Measurements from ENCODE around the gene TMA7B.
"Not testable (repeated sequence)": the region's sequence is repeated elsewhere in the genome, so short reads cannot be mapped to it uniquely, and the experiment has no call there.

TMA7B gene

DNA sequence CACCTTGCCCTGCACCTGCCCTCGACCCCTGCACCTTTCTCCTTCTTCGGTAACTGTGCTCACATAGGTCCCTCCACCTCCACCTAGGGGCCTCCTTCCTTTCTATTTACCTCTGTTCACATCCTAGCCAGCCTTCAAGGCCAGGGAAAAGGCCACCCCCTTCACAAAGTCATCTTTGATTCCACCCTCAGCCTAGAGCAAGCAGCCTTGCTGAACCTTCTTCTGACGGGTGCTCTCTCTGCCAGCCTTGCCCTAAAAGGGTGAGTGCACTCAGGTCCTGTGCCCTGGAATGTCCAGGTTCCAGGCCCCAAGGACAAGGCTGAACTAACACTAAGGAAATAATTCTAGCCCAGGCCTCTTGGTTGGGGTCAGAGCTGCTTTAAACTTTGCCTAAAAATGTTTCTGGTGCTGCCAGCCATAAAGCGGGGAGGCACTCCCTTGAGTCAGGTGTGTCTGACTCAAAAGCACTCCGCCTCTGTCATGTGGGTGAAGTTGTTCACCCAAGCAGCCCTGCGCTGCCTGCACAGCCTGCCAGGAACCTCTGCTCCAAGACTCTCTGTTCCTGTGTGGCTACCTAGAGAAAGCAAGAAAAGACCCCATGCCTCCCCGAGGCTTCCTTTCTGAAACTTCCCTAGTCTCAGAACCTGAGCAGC lies 25.3 kb downstream of the TMA7B start:
- DNase-seq: no peak

DNA sequence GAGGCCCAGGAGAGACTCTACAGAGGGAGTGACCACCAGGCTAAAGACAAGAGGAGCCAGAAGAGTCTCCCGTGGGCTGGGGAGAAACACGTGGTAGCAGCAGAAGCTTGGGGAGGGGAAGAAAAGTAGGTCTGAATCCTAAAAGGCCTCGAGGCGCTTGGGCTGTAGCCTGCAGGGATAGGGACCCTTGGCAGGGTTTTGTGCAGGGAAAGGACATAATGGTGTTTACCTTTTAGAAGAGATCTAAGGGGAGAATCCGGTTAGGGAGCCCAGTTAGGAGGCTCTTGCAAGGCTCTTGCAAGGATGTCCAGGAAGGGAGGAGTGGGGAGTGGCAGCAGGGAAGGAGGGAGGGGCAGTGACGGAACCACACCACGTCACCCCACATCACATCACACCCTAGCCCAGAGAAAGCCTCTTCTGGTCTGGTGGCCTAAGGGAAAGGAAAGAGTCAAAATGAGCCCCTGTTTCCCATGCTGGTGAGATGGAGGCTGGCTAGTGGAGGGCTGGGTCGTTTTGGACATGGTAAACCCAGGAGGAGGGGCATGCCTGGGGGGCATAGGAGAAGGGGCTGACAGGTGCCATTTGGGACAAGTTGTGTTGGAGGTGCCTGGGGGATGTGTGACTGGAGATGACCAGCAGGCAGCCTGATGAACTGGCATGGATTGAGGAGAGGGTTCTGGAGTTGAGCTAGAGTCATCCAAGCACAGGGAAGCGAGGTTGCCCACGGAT lies 28.4 kb downstream of the TMA7B start:
- DNase-seq: no peak

DNA sequence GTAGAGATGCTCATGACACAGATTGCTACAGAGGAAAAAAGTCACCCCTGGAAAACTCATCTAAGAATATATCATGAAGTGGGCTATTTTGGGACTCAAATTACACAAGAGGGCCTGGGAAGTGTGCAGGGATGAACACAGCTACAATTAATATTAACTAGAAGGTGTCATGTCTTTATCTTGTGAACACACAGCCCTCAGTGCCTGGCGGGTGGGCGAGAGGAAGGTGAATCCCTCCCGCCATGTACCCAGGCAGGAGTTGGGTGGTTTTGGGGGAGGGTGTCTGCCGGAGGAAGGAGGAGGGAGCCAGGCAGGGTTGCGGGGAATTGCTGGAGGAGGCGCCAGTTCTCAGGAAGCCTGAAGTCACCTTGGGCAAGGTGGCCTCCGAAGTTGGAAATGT lies 29.4 kb downstream of the TMA7B start:
- no peak for DNase-seq

DNA sequence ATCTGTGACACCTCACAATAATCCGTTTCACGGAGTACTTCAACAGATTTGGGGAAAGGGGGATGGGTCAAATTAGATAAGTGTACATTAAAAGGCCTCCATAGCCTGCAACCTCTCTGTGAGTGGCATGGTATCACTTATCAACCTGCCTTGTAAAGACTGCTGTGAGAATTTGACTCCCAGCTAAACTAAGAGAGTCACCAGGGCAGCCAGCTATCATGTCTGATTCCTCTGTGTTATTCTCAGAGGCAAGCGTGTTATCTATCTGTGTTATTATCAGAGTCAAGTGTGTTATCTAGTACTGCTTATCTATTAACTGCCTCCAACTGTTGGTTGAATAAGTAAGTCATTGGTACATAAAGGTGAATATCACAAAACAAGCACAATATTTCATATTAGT lies 30.5 kb downstream of the TMA7B start:
- peak; percentile 42 to 59 for DNase-seq

DNA sequence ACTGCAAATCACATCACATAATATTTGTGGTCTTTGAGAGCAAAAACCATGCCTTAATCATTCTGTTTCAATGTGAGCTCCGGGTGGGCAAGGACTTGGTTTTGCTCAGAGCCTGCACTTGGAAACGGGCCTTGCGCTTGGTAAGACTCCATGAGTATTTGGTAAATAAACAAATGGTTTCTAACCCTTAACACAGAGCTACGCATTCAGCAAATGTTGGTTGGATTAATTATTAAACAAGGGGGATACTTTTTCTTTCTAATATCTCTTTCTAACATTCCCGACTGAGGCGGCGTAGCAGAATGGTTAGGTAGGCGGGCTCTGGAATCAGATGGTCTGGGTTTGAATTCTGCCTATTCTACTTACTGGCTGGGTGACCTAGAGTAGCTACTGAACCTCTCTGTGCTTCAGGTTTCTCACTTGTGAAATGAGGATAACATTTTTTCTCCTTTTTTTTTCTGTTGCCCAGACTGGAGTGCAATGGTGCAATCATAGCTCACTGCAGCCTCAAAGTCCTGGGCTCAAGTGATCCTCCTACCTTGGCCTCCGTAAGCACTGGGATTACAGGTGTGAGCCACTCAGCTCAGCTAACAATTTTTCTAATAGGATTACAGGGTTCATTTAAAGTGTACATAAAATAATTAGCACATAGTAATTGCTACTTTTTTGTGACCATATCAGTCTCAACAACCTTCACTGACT lies 31.1 kb downstream of the TMA7B start:
- no peak for DNase-seq

- no peak for DNase-seq
Measured at GRCh38 chr22:39992088-39992826, 32.1 kb downstream of the TMA7B start.

- DNase-seq: not testable (repeated sequence)
Measured at GRCh38 chr22:39992894-39993293, 32.7 kb downstream of the TMA7B start.

GRCh38 chr22:39994041-39994565 lies 33.9 kb downstream of the TMA7B start:
- DNase-seq: no peak

DNA sequence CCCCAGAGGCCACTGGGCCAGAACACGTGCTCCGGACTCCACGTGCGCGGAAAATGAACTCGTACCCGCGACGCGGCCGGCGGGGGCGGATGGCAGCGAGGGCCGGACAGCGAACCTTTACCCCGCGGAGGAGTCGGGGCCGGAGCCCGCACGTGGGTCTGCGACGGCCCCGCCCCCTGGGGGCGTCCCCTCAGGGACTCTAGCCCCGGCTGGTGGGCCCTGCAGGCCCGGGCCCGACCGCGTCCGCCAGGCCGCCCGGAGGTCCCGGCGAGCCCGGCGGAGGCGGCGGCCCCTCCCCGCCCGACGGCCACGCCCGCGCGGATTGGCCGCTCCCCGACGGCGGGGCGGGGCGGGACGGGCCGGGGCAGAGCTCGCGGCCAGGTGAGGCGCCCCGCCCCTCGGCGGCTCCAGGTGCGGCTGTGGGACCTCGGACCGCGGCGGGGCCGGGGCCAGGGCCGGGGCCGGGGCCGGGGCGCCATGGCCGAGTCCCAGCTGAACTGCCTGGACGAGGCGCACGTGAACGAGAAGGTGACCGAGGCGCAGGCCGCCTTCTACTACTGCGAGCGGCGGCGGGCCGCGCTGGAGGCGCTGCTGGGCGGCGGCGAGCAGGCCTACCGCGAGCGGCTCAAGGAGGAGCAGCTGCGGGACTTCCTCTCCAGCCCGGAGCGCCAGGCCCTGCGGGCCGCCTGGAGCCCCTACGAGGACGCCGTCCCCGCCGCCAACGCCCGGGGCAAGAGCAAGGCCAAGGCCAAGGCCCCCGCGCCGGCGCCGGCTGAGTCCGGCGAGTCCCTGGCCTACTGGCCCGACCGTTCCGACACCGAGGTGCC lies 34.6 kb downstream of the TMA7B start, which contains the start of gene FAM83F:
Gene FAM83F, plus strand, starts transcription at position 389 of the 827 bp plus-strand sequence. Its CDS starts 89 bp downstream, at position 478.
- DNase-seq: no peak

DNA sequence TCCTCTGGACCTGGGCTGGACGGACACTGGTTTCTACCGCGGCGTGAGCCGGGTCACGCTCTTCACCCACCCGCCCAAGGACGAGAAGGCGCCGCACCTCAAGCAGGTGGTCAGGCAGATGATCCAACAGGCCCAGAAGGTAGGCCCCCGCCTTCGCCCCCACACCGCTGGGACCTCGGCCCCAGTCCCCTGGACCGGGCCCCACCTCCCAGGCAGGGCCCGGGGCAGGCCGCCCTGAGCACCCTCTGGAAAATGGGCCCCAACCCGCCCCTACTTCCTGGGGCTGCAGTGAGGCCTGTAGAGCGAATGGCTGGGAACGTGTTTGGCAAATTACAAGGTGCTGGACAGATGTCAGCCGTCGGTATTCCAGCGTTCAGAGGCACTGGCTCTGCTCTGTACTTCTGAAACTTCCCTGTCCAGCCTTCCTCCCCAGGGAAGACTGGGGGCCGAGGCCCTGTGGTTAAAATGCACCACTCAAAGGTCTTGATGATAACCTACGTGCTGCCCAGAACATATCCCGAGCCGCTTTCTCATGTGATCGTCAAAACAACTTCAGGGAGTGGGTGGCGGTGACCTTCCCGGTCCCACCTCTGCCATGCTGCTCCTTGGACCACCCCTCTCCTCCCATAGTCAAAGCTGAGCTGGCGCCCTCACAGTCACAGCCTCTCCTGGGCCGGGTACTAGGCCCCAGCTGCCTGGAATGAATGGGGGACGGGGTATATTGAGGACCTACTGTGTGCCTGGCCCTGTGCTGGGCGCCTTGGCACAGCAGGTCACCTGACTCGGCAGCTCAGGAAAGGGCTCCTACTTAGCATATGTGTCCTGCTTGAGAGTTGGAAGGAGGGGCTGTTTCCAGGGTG lies 35.4 kb downstream of the TMA7B start:
- DNase-seq: peak in 1 of 2 experiments; percentile 32

- DNase-seq: no peak
Measured at GRCh38 chr22:39996732-39997131, 36.5 kb downstream of the TMA7B start.

DNA sequence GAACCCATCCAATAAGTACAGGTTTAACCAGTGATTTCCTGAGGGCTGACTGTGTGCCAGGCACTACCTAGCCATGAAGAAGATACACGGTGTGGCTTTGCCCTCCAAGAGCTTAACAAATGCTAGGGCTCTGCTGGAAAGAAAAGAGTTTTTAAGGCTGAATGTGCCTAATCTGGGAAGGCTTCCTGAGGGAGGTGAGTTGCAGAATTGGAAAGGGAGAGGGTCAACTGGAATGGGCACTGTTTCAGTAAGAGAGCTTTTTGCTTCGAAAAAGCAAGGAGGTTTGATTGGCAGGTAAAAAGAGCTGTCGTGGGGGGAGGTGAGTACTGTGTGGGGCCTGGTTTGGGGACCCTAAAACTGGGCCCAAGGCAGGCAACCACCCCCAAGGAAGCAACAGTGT lies 37.2 kb downstream of the TMA7B start:
- DNase-seq: no peak

DNA sequence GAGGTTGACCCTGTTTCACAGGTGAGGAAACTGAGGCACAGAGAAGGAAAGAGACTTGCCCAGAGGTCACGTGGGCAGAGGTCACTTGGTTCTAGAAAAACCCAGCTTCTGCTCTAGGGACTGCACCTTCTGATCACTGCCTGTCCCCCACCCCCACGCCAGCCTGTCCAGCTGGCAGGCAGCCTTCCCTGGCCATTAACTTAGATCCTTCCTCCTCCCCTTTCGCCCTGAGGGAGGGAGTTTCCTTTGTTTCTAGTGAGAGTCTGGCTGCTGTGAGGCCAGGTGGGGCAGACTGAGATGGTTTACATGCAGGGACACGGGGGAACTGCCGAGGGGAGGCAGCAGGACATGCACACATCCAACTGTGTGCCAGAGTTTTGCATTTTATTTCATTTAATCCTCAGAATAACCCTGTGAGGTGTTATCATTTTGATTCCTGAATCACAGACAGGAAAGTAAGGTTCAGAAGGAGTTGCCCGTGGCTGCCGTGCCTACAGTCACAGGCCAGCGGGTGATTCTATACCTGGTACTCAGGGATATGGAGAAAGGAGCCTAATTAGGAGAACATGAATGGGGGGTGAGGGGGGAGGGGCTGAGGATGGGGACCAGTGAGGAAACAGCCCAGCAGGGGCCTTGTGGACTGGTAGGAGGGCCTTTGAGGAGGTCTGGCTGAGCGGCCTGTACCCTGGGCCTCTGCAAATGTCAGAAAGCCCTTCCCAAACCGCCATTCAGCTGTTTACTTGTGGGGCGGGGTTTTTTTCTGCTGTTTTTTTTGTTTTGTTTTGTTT lies 37.9 kb downstream of the TMA7B start:
- DNase-seq: peak; percentile 89 to 92

DNA sequence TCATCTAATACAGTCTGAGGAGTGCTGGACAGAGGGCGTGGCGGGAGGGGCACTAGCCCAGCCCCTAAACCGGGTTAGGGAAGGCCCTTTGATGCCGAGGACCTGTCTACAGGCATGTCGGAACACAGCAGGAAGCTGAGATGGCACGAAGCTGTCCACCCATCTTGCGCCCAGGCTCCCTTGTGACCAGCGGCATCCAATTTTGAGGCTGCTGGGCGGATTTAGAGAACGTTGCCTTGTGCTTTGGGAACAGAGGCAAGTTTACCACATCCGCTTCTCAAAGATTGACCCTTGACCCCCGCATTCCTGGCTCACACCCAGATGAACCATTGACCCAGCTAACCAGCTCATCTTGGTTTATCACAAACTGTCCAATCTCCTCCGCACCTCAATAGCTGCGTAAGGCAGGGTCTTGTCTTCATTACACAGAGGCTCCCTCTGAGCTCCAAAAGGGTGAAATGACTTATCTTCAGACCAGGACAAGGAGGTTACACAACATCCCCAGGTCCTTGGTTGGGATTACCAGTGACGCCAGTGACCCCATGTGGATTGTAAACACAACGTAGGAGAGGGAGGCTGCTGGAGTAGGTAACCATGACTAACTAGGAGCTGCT lies 39.1 kb downstream of the TMA7B start:
- peak in 1 of 2 experiments; percentile 14 for DNase-seq

- DNase-seq: peak in 1 of 2 experiments; percentile 37
Measured at GRCh38 chr22:40000171-40000570, 40.0 kb downstream of the TMA7B start.

DNA sequence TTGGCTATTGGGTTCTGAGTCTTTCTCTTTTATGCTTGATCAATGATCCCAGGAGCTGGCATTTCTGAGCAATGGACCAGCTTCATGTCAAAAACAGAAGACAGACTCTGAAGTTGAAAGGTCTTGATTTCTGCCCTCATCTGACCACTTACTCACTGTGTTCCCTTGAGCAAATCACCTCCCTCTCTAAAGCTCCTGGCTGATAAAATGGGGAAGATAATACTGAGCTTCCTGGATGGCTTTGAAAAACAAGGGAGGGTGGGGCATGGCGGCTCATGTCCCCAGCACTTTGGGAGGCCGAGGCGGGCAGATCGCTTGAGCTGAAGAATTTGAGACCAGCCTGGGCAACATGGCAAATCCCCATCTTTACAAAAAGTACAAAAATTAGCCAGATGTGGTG lies 40.9 kb downstream of the TMA7B start:
- no peak for DNase-seq

DNA sequence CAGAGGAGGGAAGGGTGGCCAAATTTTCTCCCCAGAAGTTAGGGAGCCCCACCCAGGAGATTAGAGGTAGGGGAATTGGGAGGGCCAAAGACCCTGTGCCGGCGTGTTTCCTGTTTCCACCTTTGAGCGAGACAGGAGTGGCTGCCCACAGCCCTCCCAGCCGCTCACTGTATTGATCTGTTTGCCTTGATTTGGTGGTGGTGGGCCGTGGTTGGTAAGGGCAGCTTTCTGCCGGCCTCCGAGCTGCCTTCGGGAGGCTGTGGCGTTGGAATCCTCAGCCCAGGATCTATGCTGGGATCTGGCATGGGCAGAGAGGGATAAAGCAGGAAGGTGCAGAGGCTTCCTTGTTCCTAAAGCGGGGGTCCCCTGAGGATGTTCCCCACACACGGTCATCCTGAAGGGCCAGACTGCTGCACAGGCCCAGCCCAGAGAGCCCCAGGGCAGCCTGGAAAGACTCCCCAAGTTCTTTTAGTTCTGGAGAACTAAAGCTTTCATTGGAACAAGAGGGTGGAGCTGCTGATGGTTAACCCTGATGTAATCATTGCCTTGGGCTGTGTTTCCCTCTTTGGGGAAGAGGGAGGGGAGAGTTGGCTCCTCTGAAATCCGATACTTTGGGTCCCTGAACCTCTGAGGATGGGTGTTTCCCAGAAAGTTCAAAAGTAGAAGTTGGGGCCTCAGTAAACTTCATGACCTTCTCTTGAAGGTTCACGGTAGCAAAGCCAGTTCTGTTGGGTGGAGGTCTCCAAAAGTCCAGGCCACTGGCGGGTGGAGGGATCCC lies 41.8 kb downstream of the TMA7B start:
- no peak for DNase-seq

DNA sequence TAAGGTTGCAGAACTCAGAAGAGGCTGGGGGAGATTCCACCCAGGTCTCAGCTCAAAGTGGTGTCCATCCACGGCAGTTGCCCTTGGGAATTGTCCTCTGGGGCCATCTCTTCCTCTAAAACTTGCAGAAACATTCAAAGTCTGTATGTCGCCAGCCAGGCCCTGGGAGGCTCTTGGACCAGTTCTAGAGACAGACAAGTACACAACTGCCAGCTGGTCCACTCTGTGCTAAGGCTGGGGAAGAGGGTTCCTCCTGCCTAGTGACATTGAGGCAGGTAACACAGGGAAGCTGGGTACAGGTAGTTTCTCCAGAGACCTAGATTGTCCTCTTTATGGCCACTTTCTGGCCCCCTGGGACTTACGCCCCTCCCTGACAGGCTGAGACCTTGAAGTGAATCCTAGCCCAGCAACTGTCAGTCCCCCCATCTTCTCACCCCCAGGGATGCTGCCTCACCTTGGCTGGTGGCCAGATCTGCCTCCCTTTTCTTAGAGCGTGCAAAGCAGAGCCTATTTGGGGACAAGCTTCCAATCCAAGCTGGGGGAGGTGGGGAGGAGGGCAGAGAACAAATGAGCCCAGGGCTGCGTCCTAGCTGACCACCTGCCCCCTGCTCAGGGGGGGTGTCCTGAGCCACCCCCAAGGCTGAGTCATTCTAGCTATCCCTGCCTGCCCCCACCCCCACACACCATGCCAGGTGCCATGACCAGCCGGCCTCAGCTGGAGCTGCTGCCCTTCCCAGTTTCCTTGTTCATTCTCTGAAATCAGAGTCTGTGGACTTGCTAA lies 42.9 kb downstream of the TMA7B start:
- DNase-seq: no peak

All from NCI-H524 (cell line).